GM12872 (cell line): Measurements from ENCODE around the gene UROC1.

ENCODE experiments used
- CTCF ChIP-seq: IDR thresholded peaks from 3 replicates; pipeline ENCODE4 v1.5.1; 2011; ENCODE audit warnings: low read depth, mild to moderate bottlenecking, low read length, moderate library complexity; ENCODE audit not compliant: insufficient read depth

Gene UROC1

GRCh38 chr3:126531051-126531330 lies 13.4 kb upstream of the UROC1 start:
- no peak for TF ChIP-seq CTCF

- TF ChIP-seq CTCF, result no peak
Measured at GRCh38 chr3:126530171-126531050, 12.8 kb upstream of the UROC1 start.

GRCh38 chr3:126529585-126530170 lies 12.1 kb upstream of the UROC1 start:
- no peak for TF ChIP-seq CTCF

- TF ChIP-seq CTCF, result no peak
Measured at GRCh38 chr3:126528800-126529541, 11.4 kb upstream of the UROC1 start.

- no peak for TF ChIP-seq CTCF
Measured at GRCh38 chr3:126528419-126528799, 10.8 kb upstream of the UROC1 start.

- no peak for TF ChIP-seq CTCF
Measured at GRCh38 chr3:126527455-126528211, 10.1 kb upstream of the UROC1 start.

- no peak for TF ChIP-seq CTCF
Measured at GRCh38 chr3:126527006-126527405, 9.4 kb upstream of the UROC1 start.
